ENCODE measurements around the gene FAU.

- TF ChIP-seq, protein P1, sequence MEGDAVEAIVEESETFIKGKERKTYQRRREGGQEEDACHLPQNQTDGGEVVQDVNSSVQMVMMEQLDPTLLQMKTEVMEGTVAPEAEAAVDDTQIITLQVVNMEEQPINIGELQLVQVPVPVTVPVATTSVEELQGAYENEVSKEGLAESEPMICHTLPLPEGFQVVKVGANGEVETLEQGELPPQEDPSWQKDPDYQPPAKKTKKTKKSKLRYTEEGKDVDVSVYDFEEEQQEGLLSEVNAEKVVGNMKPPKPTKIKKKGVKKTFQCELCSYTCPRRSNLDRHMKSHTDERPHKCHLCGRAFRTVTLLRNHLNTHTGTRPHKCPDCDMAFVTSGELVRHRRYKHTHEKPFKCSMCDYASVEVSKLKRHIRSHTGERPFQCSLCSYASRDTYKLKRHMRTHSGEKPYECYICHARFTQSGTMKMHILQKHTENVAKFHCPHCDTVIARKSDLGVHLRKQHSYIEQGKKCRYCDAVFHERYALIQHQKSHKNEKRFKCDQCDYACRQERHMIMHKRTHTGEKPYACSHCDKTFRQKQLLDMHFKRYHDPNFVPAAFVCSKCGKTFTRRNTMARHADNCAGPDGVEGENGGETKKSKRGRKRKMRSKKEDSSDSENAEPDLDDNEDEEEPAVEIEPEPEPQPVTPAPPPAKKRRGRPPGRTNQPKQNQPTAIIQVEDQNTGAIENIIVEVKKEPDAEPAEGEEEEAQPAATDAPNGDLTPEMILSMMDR (tag by site-specific recombination; IDR thresholded peaks at IDR 0.05), result no peak
- TF ChIP-seq RBAK (tag by site-specific recombination; IDR thresholded peaks at IDR 0.05) (no peak), ZNF248 (tag by site-specific recombination; IDR thresholded peaks at IDR 0.05) (no peak), ZNF624 (tag by site-specific recombination; IDR thresholded peaks at IDR 0.05) (no peak), KLF9 (tag by site-specific recombination; IDR thresholded peaks at IDR 0.05; ENCODE audit: low read depth) (no peak), ZNF76 (tag by site-specific recombination; IDR thresholded peaks at IDR 0.05; ENCODE audit: borderline replicate concordance, low read depth) (no peak)
Observed at GRCh38 chr11:65095427-65095826, 26.5 kb downstream of the FAU start.

Data from HEK293 (cell line).